ENCODE measurements around the gene RAB12.
"Not testable (repeated sequence)": the region's sequence is repeated elsewhere in the genome, so short reads cannot be mapped to it uniquely, and the experiment has no call there.

RAB12 gene

GRCh38 chr18:8651478-8652261 is 42.4 kb downstream of the RAB12 start:
- DNase-seq = not testable (repeated sequence)

GRCh38 chr18:8654503-8655451 is 45.5 kb downstream of the RAB12 start:
- no peak for DNase-seq

- no peak for DNase-seq
Observed at GRCh38 chr18:8656232-8656631, 47.0 kb downstream of the RAB12 start.

- DNase-seq = no peak
Observed at GRCh38 chr18:8657050-8657820, 48.0 kb downstream of the RAB12 start.

- DNase-seq = no peak
Observed at GRCh38 chr18:8657873-8658470, 48.7 kb downstream of the RAB12 start.

- DNase-seq = no peak
Observed at GRCh38 chr18:8658858-8659485, 49.7 kb downstream of the RAB12 start.

- DNase-seq = no peak
Observed at GRCh38 chr18:8659609-8660242, 50.5 kb downstream of the RAB12 start.

- DNase-seq = no peak
Observed at GRCh38 chr18:8660316-8660715, 51.1 kb downstream of the RAB12 start.

- DNase-seq = no peak
Observed at GRCh38 chr18:8661754-8662559, 52.7 kb downstream of the RAB12 start.

GRCh38 chr18:8662560-8663255 is 53.5 kb downstream of the RAB12 start:
- no peak for DNase-seq

- no peak for DNase-seq
Observed at GRCh38 chr18:8667846-8668245, 58.6 kb downstream of the RAB12 start.

GRCh38 chr18:8668381-8668780 is 59.1 kb downstream of the RAB12 start:
- DNase-seq = no peak

GRCh38 chr18:8669571-8669970 is 60.3 kb downstream of the RAB12 start:
- no peak for DNase-seq

- DNase-seq = no peak
Observed at GRCh38 chr18:8673256-8674209, 64.3 kb downstream of the RAB12 start.

- DNase-seq = no peak
Observed at GRCh38 chr18:8675057-8675456, 65.8 kb downstream of the RAB12 start.

GRCh38 chr18:8681196-8681595 is 72.0 kb downstream of the RAB12 start:
- no peak for DNase-seq

GRCh38 chr18:8684577-8684976 is 75.3 kb downstream of the RAB12 start:
- no peak for DNase-seq

GRCh38 chr18:8685141-8685913 is 76.1 kb downstream of the RAB12 start:
- DNase-seq = no peak

All from activated naive CD4-positive, alpha-beta T cell treated with Interleukin-2 at 50 U/mL for 16 hours (primary cell).